Measurements from ENCODE around the gene EIF2A.
A peak's percentile ranks its signal among the peaks of the same experiment; 100 is the strongest.
"Not testable (repeated sequence)": the region's sequence is repeated elsewhere in the genome, so short reads cannot be mapped to it uniquely, and the experiment has no call there.

The EIF2A gene

DNA sequence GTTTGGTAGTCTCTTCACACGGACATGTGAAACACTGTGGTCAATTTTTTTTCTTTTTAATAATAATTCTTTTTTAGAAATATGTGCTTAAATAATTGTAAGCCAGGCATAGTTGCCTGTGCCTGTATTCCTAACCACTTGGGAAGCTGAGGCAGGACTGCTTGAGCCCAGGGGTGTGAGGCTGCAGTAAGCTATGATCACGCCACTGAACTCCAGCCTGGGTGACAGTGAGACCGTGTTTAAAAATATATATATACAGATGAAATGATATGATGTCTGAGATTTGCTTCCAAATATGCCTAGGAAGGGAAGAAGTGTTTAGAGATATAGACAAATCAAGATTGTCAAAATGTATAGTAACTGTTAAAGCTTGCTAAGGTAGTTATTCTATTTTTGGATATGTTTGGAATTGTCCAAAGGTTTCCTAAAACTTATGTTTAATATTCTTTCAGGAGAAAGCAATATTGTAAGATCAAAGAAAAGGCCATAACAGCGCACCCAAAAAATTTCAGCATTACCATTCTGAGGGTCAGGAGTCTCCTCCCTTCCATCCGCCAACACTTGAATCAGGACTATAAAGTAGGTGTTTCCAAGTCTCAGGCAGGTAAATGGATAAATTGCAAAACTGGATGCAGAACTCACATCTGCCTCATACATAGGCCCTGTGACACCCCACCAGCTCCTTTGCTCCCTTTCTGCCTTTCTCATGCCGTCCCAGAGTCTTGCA is 56.0 kb downstream of the EIF2A start:
- no peak for DNase-seq (ENCODE audit: low read depth in 2 of 2)

DNA sequence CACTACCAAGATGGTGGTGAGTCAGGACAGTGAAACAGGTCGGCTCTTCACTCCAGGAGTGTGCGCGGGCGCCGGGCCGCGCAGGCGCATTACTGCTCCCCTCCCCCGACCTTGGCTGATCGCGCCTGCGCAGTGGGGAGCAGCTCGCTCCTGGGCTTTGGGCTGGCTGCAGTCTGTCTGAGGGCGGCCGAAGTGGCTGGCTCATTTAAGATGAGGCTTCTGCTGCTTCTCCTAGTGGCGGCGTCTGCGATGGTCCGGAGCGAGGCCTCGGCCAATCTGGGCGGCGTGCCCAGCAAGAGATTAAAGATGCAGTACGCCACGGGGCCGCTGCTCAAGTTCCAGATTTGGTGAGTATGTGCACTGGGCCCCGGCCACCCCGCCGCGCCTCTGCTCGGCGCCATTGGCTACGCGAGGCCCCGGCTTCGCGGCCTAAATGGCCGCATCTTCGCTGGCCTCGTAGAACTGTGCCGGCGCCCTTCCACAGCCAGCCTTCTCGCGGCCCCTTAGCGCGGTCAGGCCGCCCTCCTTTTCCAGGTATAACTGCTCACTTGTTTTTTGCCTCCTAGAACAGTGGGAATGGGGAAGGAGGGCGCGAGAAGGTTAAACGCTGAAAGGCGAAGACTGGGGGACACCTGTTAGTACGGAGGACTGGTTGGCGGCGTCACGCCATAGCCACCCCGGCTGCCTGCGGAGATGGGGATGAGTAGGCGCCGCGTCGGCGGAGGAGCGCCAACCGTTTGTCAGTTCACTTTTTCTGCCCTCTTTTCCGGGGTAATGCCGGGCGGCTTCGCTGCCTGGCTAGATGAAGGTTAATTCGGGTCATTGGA is 56.8 kb downstream of the EIF2A start, which contains the start of gene SELENOT:
Gene SELENOT (plus strand): TSS at position 169 of the 827 bp plus-strand sequence. CDS start 42 bp downstream, at position 211.
- DNase-seq (ENCODE audit: low read depth in 2 of 2): peak; percentile 83 to 91

DNA sequence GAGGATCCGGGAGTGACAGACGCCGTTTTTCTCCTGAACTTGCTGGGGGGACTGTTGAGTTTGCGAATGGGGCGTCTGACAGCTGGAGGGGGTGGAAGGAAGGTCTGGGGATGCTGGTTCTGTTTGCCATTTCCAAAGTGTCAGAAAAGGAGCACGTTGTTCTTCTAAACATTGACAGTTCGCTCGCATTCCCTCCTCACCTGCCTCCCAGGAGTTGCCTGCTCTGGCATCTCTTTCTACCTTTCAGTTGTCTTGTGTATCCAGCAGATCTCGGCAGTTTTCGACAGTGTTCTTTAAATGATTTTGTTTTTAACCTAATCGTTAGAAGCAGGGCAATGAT is 57.4 kb downstream of the EIF2A start:
- DNase-seq (ENCODE audit: low read depth in 2 of 2): no peak

DNA sequence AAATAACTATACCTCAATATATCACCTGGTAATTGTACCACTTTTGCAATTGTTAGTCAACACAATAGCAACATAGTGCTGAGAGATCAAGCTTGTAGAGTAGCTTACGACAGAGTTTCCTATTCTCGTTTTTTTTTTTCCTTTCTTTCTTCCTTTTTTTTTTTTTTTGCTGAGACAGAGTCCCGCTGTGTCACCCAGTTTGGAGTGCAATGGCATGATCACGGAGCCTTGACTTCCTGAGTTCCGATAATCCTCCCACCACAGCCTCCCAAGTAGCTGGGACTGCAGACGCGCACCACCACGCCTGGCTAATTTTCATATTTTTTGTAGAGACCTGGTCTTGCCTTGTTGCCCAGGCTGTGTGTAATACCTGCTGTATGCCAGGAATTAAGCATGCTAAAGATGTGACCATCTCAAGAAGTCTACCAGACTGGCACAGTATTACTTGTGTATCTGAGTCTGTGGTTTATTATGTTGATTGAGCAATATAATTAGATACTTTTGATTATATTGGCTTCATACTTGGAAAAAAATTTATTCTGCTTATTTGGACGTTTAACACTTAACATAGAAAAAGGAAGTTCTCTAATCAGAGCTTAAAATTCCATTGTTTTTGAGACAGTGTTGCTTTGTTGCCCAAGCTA is 59.5 kb downstream of the EIF2A start:
- no peak for DNase-seq (ENCODE audit: low read depth in 2 of 2)

DNA sequence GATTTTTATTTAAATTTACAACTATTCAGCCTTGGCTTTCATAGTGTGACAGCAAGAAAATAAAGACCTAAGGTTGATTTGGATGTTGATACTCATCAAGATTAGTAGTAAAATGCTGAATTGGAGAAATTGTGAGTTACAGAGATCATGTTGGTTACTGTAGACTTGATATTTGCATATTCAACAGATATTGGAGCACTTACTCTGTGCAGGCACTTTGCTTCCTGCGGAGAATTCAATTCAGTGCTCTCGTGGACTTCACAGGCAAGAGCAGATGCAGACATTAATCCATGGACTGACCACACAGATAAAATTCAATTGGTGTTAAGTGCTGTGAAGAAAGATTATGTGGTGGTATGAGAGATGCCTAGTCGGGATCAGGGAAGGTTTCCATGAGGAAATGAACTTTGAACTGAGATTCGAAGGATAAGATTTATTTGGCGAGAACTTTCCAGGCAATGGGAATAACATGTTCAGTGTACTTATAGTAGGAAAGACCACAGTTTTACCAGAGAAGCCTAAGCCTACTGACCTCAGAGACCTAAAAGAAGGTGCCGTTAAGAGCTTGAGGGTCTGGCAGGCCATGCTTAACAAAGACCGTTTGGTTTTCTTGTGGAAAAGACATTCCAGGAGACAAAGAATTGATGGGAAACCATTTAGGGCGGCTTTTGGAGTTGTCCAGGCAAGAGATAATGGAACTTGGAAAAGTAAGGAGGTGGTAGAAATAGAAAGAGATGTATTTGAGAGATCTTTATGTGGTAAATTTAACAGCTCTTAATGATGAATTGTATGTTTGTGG is 60.9 kb downstream of the EIF2A start:
- no peak for DNase-seq (ENCODE audit: low read depth in 2 of 2)

DNA sequence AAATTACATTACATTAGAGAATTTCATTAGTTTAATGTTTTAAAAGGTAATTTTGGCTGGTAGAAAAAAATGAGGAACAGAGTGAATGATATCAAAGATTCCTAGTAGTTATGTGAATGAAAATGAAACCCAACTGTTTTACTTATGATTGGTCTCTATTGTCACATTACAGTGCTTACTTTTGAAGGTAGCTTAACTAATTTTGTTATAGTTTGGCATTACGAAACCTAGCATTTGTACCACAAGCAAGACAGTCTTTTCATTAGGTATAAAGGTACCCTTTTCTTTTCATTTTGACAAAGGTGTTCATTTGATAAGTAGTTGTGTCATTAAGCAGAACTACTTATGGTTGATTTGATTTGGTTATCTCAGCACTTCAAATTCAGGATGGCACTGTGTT is 63.4 kb downstream of the EIF2A start:
- DNase-seq (ENCODE audit: low read depth in 2 of 2): no peak

DNA sequence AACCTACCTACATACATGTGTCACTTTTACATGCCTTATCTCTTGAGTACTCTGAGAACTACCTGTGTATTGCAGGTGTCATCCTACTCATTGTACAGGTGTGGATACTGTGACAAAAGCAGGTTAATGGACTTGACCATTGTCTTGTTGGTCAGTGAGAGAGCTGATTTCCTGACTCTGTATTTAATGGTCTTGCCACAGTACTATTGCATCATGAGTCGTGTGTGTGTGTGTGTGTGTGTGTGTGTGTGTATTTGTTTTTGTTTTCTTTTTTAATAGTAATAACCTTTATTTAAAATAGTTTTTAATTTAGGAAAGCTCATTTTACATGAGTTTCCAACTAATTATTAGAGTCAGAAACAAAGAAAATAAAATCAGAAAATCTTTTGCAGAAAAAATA is 64.2 kb downstream of the EIF2A start:
- DNase-seq (ENCODE audit: low read depth in 2 of 2): no peak

DNA sequence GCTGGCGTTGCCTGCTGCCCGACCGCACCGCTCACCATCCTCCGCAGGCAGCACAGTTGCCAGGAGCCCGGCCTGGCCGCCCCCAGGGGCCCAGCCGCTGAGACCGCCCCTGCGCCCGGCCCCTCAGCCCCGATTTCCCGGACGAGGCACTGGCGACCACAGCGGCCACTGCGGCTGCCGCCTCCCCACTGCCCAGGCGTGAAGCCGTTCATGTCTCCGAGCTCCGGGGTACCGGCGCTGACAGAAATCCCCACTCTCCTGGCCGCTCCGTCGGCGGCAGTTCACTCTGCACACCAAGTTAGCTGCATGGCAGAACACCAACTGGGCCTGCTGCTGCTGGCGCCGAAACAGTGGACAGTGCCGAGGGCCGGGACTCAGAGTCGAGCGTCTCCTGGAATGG is 65.1 kb downstream of the EIF2A start:
- no peak for DNase-seq (ENCODE audit: low read depth in 2 of 2)

DNA sequence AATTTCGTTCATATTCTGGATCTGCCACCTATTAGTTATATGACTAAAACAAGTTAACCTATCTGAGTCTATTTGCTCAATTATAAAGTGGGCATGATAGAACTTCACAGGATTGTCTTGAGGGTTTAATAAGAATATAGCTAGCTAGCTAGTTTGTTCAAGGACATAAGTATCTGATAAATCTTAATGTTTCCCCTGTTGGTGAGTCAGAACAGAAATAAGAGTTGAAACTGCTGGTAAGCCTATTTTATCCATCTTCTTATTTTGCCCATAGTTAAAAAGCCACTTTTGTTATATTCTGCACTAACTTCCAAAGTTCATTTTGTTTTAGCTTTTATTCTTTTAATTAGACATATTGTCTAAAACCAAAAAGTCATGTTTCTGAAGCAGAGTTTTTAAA is 65.9 kb downstream of the EIF2A start:
- no peak for DNase-seq (ENCODE audit: low read depth in 2 of 2)

DNA sequence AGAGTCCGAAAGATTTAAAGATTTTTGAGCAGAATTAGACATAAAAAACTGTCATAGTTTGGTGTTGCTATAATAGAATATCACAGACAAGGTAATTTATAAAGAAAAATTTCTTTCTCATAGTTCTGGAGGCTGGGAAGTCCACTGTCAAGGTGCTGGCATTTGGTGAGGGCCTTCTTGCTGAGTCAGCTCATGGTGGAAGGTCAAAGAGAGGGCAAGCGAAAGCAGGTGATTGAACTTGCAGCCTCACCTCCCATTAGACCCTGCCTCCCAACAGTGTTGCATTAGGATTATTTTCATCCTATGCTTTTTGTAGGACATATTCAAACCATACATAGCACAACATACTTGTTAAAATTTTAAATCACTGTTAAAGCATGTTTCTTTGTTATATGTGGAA is 66.4 kb downstream of the EIF2A start:
- no peak for DNase-seq (ENCODE audit: low read depth in 2 of 2)

DNA sequence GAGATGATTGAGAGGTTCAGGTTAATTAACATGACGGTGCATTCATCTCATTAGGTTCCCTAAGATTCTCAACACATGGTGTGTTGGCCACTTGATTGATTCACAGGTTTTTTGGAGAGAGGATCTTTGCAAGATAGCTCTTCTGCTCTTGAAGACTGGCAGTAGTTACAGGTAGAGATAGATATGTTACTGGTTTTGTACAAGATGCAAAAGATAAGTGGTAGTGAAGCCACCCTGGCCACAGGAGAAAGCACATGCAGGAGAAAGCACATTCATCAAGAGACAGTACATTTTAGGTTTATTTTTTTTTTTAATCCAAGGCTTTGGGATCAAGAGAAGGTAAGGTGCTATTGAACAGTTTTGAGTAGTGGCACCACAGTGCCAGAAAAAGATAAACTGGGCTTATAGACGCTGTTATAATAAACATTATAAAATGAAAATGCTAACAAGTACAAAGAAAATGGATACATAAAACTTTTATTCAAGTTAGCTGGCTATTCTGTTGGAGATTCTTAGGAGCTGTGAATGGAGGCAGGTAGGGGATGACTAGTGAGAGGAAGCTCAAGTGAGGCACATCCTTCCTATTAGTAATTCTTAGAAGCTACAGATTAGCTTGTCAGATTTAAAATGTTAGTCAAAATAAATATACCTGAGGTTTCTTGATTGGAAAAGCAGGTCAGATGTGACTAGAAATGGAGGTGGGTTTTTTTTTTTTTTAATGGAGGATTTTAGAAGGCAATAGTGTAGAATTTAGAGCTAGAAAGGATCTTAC is 67.3 kb downstream of the EIF2A start:
- no peak for DNase-seq (ENCODE audit: low read depth in 2 of 2)

DNA sequence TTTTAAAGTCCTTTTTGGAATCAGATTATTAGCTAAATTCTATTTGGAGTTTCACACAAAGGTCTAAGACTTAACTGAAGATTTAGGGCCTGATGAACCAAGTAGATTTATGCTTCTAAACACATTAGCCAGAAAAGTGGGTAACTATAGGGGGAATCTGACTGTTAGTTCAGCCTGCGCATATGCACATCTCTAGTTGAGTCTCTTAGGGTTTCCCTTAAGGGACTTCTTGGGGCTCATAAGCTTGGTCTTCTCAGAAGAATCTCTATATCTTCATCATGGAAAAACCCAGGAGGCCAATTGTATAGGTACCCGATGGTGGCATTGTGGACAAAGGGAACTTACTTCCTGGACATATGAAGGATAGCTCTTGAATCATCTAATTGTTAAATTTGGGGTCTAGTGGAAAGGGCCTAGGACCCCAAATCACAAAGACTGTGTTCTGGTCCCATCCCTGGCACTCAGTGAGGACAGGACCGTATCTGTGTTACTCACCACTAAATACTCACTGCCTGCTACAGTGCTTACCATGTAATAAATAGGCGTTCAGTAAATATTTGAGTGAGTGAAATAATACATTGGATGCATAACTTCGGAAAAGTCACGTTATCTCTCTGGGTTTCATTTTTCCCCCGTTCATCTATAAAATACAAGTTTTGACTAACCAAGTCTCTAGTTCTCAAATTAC is 73.6 kb downstream of the EIF2A start:
- DNase-seq (ENCODE audit: low read depth in 2 of 2): no peak

DNA sequence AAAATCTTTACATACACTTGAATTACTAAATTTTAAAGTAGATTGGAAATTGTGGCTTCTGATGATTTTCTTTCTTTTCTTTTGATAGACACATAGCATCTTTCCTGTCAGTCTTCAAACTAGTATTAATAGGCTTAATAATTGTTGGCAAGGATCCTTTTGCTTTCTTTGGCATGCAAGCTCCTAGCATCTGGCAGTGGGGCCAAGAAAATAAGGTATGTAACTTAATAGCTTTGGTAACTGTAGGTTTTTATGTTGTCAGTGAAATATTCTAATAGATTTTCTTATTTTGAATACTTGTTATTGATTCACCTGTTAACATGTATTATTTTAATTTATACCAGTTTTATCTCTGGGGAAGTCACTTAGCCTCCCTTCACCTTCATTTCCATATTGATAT is 76.4 kb downstream of the EIF2A start:
- not testable (repeated sequence) for DNase-seq (ENCODE audit: low read depth in 2 of 2)

DNA sequence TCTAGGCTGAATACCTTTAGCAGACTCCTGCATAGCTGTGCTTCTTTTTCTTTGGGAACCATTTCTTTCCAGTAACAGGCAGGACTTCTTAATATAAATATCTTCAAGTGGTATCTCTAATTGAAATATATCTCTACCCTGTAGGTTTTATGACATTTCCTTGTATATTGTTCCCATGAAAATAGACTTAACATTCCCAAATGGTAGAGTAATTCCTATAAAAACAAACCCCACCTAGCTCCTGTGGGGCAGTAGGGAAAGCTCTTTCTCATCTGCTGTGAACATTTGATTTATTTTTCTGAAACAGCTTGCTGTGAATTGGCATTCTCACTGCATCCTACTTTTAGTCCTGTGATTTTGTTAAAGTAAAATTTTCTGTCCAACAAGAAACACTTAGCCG is 77.4 kb downstream of the EIF2A start:
- no peak for DNase-seq (ENCODE audit: low read depth in 2 of 2)

DNA sequence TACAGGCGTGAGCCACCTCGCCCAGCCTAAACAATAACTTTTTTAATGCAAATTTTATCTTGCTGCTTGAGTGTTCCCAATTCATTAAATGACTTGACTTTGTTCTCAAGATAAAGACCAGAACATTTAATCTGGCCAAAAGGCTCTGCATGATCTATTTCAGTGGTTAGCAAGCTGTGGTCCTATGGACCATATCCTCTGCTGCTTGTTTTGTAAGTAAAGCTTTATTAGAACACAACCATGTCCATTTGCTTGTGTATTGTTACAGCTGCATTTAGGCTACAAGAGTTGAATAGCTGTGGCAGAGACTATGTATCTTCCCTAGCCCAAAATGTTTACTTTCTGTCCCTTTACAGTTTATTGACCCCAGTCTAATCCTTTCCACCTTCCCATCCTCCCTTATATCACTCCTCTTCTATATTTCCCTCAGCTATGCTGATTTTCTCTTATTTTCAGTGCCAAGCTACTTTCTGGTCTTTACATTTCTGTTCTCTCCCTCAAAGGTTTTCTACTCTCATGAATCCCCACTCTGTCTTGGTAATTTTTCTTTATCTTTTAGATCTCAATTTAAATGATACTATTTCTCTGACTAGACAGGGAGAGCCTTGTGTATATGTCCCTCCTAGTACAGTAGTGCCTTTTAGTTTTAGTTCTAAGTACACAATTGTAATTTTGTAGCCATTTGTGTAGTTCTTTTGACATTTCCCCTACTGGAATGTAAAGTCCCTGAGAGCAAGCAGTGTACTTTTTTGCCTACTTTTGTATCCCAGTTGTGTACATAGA is 79.8 kb downstream of the EIF2A start:
- no peak for DNase-seq (ENCODE audit: low read depth in 2 of 2)

DNA sequence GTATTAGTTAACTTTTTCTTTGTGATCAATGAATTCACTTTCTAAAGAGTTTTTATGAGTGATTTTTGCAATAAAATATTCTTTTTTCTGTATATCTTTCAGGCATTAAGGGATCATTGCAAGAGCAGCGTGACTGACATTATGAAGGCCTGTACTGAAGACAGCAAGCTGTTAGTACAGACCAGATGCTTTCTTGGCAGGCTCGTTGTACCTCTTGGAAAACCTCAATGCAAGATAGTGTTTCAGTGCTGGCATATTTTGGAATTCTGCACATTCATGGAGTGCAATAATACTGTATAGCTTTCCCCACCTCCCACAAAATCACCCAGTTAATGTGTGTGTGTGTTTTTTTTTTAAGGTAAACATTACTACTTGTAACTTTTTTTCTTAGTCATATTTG is 81.0 kb downstream of the EIF2A start:
- no peak for DNase-seq (ENCODE audit: low read depth in 2 of 2)

DNA sequence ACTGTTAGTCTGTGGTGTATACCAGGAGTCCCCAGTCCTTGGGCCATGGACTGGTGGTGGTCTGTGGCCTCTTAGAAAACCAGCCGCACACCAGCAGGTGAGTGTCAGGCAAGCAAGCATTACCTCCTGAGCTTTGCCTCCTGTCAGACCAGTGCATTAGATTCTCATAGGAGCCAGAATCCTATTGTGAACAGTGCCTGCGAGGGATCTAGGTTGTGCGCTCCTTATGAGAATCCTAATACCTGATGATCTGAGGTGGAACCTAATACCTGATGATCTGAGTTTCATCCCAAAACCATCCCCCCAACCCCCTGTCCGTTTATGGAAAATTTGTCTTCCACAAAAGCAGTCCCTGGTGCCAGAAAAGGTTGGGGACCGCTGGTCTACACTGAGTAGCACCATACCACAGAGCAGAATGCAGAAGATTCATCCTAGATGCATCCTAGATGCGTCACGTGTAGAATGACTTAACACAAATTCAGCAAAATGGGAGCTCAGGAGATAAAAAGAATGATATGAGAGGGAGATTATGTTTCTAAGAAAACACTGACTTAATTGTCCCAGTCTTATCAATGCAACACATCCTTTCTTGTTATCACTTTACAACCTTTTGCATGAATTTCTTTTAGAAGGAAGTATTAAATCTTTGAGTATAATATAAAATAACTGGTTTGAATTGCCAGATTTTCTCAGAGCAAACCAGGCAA is 85.1 kb downstream of the EIF2A start:
- DNase-seq (ENCODE audit: low read depth in 2 of 2): no peak

DNA sequence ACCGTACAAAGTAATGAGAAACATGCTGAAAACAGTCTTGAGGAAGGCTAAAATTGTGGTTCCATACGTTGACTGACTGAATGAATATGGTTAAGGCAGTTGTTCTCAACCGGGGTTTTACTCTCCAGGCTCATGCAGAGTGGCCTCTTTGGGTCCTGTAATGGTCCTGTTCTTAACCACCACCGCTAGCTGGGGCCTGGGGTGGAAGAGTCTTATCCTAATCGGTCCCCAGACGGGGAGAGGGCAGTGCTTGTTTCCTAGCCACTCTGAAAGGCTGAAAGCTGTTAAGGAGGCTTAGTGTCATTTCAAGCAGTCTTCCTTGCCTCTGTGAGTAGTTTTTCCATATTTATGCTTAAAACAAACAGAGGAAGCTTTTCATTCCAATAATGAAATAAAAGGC is 88.5 kb downstream of the EIF2A start:
- no peak for DNase-seq (ENCODE audit: low read depth in 2 of 2)

DNA sequence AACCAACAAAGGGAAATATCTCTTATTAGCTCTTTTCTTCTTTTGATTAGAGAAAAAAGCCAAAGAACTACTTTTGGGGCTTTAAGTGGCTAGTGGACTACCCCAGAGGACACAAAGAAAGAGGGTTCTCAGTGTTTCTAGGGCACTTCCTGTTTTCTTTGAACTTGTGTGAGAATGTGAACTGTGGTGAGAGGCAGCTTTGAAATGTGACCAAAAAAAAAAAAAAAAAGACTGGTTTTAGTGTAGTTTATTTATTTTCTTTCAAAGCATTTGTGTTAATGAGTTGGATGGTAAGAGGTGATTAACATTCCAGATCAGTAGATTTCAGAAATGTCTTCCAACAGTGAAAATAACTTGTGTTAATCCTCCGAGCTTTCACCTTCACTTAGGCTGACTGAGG is 88.9 kb downstream of the EIF2A start:
- no peak for DNase-seq (ENCODE audit: low read depth in 2 of 2)

Measured in stimulated activated CD4-positive, alpha-beta T cell treated with anti-CD3 and anti-CD28 coated beads, Interleukin-12 subunit alpha, Interleukin-12 subunit beta, amount 100 ng/mL, for 24 hours (primary cell).